Kidney epithelial cell (primary cell): ENCODE results near the gene SFN. TPM values are rescaled to one million over a fixed set of nuclear protein-coding genes. Genes with fewer than 3 reads are reported as not detected.

Source experiments
- DNase-seq: peaks from one replicate; pipeline ENCODE4 v3.0.0-alpha.2; 2010; ENCODE audit warnings: low read depth
- H3K27me3 ChIP-seq: 2 replicates; pipeline ENCODE4 v1.6.0; 2011; ENCODE audit warnings: low read length; ENCODE audit not compliant: control insufficient read depth, insufficient read depth
- H3K36me3 ChIP-seq: 2 replicates; pipeline ENCODE4 v1.5.1; 2011; ENCODE audit warnings: low read length; ENCODE audit not compliant: control insufficient read depth, insufficient read depth
- H3K4me3 ChIP-seq: 2 replicates; pipeline ENCODE4 v1.5.1; 2011; ENCODE audit warnings: low read depth, mild to moderate bottlenecking, control low read depth, low read length
- total RNA-seq: library from RNA; depleted of rRNA; stranded (reverse); fragments of >200 nt; gene quantifications from 2 replicates; pipeline ENCODE4 v1.2.3, GENCODE V29; 2015
- TF ChIP-seq, protein P1 (sequence below): IDR thresholded peaks from 2 replicates; pipeline ENCODE4 v1.5.1; 2011; ENCODE audit warnings: mild to moderate bottlenecking, moderate library complexity, low read length, control low read depth, inconsistent platforms; ENCODE audit not compliant: insufficient read depth, poor library complexity, severe bottlenecking

Gene SFN
- total RNA-seq, 1 donor from 2014 or later = 89.0 TPM

DNA sequence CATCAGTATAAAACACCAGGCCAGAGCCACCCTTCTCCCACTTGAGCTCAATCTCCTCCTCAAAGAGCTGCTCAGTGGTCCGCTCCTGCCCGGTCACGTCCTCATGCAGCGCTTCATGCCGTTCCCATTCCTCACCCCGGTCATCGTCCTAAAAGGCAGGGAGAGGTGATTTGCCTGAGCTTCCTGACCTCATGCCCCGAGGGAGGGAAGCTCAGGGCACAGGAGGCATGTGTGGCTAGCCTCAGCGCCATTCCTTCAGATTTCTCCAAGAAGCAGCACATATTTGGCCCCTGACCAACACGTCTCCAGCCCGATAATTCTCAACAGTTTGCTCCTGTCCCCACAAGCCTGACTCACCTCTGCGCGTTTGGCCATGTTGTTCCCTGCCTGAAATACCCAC is 31.3 kb downstream of the SFN start:
- Histone ChIP-seq H3K4me3 (no peak overlapping the region), H3K27me3 (no peaks in the 10 kb centered on the region), H3K36me3 (peaks cover 4% of the 10 kb centered on the region)
- TF ChIP-seq, protein P1, sequence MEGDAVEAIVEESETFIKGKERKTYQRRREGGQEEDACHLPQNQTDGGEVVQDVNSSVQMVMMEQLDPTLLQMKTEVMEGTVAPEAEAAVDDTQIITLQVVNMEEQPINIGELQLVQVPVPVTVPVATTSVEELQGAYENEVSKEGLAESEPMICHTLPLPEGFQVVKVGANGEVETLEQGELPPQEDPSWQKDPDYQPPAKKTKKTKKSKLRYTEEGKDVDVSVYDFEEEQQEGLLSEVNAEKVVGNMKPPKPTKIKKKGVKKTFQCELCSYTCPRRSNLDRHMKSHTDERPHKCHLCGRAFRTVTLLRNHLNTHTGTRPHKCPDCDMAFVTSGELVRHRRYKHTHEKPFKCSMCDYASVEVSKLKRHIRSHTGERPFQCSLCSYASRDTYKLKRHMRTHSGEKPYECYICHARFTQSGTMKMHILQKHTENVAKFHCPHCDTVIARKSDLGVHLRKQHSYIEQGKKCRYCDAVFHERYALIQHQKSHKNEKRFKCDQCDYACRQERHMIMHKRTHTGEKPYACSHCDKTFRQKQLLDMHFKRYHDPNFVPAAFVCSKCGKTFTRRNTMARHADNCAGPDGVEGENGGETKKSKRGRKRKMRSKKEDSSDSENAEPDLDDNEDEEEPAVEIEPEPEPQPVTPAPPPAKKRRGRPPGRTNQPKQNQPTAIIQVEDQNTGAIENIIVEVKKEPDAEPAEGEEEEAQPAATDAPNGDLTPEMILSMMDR = no peak
- DNase-seq = no peak

DNA sequence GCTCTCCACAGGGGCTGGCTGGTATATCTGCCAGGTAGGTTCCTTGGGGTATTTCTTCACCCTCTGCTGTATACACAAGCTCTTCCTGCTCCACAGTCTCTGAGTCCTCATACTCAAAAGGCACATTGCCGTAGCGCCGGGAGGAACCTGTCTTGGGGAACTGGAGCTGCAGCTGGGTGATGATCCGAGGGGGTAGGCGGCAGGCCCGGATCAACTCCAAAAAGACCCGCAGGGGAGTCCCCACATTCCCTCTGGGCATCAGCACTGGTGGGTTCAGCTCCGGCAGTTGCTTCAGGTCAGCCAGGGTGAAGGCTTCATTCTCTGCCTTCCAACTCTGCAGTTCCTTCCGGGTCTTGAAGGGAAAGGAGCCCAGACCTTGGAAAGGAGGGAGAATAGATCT is 34.4 kb downstream of the SFN start:
- TF ChIP-seq, protein P1 = no peak
- Histone ChIP-seq H3K36me3 (peaks cover 4% of the 10 kb centered on the region), H3K4me3 (no peak overlapping the region), H3K27me3 (no peaks in the 10 kb centered on the region)
- no peak for DNase-seq

DNA sequence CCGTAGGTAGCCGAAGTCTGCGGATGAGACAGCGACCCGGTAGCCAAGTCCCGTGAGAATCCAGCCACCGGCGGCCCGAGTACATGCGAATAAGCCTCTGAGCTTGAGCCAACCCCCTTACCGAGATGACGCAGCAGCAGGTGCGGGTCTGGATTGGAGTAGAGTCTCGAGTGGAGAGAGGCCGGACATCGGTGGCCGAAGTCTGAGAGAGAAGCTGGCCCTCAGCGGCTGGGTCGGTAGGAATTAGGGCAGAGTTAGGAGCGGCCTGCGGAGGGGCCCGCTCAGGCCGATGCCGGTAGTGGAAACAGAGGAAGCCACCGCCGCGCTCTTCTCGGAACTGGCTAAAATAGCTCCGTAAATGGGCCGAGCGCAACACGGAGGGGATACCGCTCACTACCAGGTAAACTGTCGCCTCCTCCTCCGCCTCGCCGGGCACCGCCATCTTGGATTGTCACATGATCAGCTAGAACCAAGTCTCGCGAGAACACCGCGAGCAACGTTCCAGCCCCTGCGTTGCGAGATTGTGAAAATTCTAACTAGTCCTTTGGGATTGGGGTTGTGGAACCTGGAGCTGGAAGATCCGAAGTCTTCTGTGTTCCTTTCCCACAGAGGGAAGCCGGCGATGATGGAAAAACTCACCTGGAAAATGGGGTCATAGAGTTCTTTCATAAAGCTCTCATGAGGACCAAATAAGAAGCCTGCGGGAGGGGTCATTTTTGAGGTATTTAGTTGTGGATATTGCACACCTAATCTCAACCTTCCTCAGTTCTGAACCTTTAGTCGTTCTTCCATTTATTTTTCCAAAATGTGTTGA is 37.3 kb downstream of the SFN start, which contains the start of gene GPATCH3:
GPATCH3 (minus strand) TSS at position 467 of the 814 bp plus-strand sequence; CDS start at position 442, 25 bp downstream.
- TF ChIP-seq, protein P1 = no peak
- DNase-seq = peak; percentile 79
- Histone ChIP-seq H3K4me3 (peak within 1 kb of the TSS; percentile 84), H3K27me3 (no peaks in the 10 kb centered on the region), H3K36me3 (peaks cover 1% of the 10 kb centered on the region)

DNA sequence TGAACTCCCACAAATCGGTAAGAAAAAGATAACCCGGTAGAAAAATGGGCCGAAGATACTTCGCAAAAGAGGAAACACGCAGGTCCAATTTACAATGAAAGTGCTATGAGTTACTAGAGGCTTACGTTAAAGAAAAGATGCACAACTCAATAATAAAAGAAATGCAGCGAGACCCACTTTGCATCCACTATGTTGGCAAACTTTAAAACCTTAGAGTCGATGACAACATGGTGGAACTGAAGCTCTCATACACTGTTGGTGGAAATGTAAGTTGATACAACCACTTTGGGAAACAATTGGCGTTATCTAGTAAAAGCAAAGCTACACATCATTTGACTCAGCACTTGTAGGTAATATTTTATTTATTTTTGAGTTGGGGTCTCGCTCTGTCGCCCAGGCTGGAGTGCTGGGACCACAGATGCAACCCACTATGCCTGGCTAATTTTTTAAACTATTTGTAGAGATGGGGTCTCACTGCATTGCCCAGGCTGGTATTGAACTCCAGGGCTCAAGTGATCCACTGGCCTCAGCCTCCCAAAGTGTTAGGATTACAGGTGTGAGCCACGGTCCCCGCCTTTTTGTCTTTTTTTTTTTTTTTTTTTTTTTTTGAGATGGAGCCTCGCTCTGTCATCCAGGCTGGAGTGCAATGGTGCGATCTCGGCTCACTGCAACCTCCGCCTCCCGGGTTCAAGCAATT is 38.0 kb downstream of the SFN start:
- Histone ChIP-seq H3K4me3 (peak overlapping the region; percentile 84), H3K27me3 (no peaks in the 10 kb centered on the region), H3K36me3 (peaks cover 1% of the 10 kb centered on the region)
- TF ChIP-seq, protein P1 = no peak
- DNase-seq = no peak

DNA sequence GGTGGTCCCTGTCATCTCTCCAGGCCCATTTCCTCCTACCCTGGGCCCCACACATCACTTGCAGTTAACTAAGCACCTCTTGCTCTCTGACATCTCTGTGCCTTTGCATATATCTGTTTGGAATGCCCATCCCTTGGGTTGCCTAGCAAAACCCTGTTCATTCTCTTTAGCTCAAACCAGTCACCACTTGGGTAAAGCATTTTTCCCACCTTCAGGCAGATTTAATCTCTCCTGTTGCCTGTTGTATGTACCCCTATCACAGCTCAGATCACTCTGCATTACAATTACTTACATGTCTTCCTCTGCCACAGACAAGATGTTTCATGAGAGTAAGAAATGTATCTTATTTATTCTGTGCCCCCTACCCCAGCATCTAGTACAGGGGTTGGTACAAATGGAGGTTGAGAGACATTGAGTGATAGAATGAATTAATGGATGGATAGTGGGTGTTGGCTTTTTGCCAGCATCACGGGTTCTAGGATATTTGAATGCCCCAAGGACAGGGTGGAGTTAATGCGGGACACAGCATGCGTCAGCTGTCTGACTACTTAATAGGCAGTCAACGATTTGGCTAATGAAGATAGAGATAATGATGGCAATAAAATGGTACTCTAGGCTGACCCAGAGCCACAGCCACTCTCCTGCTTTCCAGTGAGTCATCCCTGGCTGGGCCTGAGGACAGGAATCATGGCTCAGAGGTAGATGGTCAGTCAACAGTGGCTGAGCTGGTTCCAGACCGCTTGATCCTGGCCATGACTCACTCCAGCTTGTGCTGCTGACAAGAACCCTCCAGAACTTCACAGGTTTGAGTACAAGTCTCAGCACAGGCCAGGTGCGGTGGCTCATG is 44.3 kb downstream of the SFN start:
- TF ChIP-seq, protein P1 = no peak
- Histone ChIP-seq H3K27me3 (no peaks in the 10 kb centered on the region), H3K4me3 (no peak overlapping the region), H3K36me3 (no peaks in the 10 kb centered on the region)
- DNase-seq = peak; percentile 99
